ENCODE data around the gene ENPP7. TPM values are rescaled to one million over a fixed set of nuclear protein-coding genes. Genes with fewer than 3 reads are reported as not detected.

Gene ENPP7, protein sequence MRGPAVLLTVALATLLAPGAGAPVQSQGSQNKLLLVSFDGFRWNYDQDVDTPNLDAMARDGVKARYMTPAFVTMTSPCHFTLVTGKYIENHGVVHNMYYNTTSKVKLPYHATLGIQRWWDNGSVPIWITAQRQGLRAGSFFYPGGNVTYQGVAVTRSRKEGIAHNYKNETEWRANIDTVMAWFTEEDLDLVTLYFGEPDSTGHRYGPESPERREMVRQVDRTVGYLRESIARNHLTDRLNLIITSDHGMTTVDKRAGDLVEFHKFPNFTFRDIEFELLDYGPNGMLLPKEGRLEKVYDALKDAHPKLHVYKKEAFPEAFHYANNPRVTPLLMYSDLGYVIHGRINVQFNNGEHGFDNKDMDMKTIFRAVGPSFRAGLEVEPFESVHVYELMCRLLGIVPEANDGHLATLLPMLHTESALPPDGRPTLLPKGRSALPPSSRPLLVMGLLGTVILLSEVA
- not detected in 5 replicates for total RNA-seq (2022; extraction: Qiagen RNA extraction; ENCODE audit: low read depth)

DNA sequence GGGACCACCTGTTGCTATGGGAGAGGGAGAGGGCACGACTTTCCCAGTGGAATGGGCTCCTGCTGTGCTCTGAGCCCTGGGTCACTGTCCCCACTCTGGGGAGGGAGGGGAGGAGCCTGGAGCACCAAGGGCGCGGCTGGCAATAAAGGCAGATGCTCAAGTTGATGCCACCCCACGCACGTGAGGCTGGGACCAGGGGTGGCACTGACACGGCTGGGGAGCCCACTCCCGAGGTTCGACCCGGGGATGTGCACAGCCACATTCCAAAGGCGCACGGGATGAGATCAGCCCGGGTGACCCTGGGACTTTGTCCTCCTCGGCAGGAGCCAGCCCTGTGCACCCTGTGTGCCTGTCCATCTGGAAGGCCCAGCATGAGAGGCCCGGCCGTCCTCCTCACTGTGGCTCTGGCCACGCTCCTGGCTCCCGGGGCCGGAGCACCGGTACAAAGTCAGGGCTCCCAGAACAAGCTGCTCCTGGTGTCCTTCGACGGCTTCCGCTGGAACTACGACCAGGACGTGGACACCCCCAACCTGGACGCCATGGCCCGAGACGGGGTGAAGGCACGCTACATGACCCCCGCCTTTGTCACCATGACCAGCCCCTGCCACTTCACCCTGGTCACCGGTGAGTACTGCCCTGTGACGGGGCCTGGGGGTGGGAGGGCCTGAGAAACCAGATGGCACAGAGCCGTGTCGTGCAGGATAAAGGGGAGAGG lies at the start of gene ENPP7:
ENPP7 (plus strand) TSS at position 175 of the 715 bp plus-strand sequence; CDS start at position 372, 197 bp downstream.

DNA sequence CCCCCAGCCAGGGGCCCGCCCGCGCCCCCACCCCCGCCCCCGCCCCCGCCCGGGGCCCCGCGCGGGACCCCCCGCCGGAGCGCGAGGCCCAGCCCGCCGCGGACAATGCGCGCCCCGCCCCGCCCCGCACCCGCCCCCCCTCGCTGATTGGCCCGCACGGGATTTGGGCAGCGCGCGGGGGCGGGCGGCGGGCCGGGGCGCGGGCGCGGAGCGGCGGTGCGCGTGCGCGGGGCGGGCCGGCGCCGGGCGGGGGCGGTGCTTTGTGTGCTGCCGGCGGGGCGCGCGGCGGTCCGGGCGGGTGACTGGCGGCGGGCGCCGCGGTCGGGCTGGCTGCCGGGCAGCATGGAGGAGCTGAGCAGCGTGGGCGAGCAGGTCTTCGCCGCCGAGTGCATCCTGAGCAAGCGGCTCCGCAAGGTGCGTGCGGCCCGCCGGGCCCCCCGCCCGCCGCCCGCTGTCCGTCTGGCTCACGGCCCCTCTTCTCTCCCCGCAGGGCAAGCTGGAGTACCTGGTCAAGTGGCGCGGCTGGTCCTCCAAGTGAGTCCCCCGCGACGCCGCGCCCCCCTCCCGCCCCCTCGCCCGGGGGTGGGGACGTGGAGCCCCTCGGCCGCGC lies 47.3 kb downstream of the ENPP7 start, which contains the start of gene CBX2:
CBX2 (plus strand) TSS at position 255 of the 610 bp plus-strand sequence; CDS start at position 343, 88 bp downstream.

Other genes starting within 250 kb of the ENPP7 start
- gene RBFOX3, start 119.9 kb upstream of the ENPP7 start, total RNA-seq (2022; extraction: Qiagen RNA extraction; ENCODE audit: low read depth): 3.2 to 5.0 TPM (median 4.4 TPM) in 5 replicates
- gene CBX2, start 47.2 kb downstream of the ENPP7 start, total RNA-seq (2022; extraction: Qiagen RNA extraction; ENCODE audit: low read depth): 12.3 to 17.4 TPM (median 15.8 TPM) in 5 replicates
- 10.9 to 17.4 TPM (median 16.1 TPM) in 5 replicates for gene CBX8, start 66.1 kb downstream of the ENPP7 start, total RNA-seq (2022; extraction: Qiagen RNA extraction; ENCODE audit: low read depth)
- 24.4 to 34.5 TPM (median 33.3 TPM) in 5 replicates for gene CBX4, start 108.5 kb downstream of the ENPP7 start, total RNA-seq (2022; extraction: Qiagen RNA extraction; ENCODE audit: low read depth)